ENCODE measurements around the gene RHOA.
"Not testable (repeated sequence)": the region's sequence is repeated elsewhere in the genome, so short reads cannot be mapped to it uniquely, and the experiment has no call there.

The RHOA gene

DNA sequence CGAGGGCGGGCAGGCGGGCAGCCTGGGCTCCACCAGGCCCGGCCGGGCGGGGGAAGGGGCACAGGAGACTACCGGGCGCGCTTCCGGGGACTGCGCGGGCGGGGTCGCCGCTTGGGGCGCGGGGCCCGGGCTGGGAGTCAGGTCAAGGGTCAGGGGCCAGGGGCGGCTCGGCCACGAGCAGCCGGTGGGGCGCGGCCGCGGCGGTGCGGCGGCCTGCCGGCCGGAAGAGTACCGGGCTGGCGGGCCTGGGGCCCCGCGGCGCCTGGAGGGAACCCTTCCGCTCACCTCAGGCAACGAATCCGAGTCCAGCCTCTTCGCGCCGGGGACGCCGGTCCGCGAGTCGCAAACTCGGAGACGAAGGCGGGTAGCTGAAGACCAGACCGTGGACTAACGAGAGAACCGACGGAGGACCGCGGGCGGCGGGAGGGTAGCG, 225 bp downstream of the RHOA start:
- no peak for DNase-seq (ENCODE audit: low spot score)

DNA sequence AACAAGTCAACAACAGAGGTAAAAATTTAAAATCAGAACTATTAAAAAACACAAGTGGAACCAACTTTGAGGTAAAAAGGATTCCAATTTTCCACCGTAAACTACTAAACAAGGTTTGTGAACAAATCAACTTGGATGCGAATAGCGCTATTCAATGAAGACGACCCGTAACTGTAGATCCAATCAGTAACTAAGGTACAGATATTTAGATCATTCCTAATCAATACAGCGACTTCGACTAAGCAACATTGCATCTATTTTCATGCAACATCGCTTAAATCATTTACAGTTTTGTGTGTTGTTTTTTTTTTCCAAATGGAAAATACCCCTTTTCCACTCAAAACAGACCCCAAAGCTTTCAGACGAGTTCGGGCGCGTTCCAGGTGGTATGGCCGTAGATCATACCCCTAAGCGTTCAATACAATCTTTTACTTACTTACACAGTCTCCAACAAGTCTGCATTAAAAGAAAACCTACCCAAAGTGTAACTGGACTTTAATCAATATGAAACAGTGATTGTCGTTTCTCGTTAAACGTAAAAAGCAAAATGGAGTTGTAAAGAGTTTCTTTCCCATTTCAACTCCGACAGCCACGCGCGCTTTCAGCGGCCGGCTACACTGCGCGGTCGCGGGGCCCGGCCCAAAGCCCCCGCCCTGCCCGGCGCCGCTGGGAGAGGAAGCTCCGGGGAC, 786 bp downstream of the RHOA start:
- no peak for DNase-seq (ENCODE audit: low spot score)

DNA sequence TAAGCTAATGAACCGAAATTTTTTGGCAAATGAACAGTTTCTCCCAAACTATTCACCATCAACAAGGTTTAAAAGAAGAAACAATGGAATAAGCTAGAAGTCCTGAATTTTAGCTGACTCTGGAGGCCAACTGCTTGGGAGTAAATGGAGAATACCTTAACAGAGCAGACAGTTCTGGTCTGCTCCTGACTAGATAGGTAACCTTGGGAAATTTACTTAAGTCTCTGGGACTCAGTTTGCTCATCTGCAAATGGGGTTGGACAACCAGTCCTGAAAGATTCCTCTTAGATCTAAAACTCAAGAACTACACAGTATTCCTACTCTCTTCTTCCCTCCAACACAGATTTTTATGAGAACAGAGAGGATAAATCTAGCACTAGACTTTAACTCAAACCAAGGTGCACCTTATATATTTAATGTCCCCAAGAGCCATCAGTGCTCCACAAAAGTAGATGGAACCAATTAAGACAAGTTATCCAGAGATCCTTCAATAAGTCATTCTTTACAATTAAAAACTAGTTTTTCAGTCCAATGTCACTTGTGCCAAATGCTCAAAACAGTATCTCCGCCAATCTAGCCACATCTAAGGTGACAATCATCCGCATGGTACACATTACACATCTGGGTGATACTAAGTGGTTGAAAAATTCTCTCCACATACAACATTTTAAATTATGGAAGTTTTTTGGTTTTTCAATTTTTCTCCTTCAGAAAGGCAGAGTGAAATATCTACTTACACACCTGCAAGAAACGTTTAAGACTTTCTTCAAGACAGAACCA, 1.5 kb downstream of the RHOA start:
- DNase-seq (ENCODE audit: low spot score): no peak

DNA sequence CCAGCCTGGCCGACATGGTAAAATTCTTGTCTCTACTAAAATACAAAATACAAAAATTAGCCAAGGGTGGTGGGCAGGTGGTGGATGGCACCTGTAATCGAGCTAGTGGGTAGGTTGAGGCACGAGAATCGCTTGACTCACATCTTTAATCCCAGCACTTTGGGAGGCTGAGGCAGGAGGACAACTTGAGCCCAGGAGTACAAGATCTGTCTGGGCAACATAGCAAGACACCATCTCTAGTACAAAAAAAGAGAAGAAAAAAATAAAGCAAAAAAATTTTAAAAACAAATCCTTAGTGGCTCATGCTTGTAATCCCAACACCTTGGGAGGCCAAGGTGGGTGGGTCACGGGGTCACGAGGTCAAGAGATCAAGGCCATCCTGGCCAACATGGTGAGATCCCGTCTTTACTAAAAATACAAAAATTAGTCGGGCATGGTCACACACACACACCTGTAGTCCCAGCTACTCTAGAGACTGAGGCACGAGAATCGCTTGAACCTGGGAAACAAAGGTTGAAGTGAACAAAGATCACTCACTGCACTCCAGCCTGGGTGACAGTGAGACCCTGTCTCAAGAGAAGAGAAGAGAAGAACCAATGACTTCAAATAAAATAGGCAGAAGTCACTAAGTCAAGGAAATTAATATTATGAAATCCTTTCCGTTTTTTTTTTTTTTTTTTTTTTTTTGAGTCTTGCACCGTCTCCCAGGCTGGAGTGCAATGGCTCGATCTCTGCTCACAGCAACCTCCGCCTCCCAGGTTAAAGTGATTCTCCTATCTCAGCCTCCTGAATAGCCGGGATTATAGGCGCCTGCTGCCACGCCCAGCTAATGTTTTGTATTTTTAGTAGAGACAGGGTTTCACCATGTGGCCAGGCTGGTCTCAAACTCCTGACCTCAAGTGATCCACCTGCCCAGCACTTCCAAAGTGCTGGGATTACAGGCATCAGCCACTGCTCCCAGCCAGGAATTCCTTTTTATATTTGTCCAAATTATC, 4.9 kb downstream of the RHOA start:
- DNase-seq (ENCODE audit: low spot score): no peak

- DNase-seq (ENCODE audit: low spot score): not testable (repeated sequence)
Observed at GRCh38 chr3:49405570-49405969, 6.2 kb downstream of the RHOA start.

GRCh38 chr3:49403891-49404290, 7.9 kb downstream of the RHOA start:
- no peak for DNase-seq (ENCODE audit: low spot score)

- no peak for DNase-seq (ENCODE audit: low spot score)
Observed at GRCh38 chr3:49401766-49402165, 10.0 kb downstream of the RHOA start.

- DNase-seq (ENCODE audit: low spot score): peak; percentile 34
Observed at GRCh38 chr3:49399461-49399860, 12.3 kb downstream of the RHOA start.

DNA sequence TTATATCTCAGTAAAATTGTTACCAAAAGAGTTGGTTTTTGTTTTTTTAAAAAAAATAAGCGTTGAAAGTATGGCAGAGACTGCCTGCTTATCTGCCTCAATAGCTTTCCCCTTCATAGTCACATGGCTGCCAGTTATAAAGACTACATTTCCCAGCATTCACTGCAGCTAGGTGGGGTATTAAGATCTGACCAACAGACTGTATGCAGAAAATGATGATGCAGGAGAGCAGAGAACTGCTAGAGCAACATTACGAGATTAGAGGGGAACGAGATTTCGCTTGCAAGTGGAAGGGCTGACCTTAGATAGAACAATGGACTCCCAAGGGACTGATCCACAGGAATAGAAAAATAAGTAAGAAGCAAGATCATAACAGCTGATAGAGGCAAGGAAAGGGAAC, 14.3 kb downstream of the RHOA start:
- no peak for DNase-seq (ENCODE audit: low spot score)

DNA sequence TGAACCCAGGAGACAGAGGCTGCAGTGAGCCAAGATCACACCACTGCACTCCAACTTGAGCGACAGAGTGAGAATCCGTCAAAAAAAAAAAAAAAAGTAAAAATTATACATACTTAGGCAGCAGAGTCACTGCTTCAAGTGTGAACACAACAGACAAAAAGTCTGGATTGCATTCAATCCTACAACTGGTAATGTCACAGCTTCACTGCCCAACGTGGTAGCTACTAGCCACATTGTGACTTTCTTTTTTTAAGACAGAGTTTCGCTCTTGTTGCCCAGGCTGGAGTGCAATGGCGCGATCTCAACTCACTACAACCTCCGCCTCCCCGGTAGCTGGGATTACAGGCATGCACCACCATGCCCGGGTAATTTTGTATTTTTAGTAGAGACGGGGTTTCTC, 20.5 kb downstream of the RHOA start:
- DNase-seq (ENCODE audit: low spot score): not testable (repeated sequence)

- no peak for DNase-seq (ENCODE audit: low spot score)
Observed at GRCh38 chr3:49389297-49389696, 22.5 kb downstream of the RHOA start.

DNA sequence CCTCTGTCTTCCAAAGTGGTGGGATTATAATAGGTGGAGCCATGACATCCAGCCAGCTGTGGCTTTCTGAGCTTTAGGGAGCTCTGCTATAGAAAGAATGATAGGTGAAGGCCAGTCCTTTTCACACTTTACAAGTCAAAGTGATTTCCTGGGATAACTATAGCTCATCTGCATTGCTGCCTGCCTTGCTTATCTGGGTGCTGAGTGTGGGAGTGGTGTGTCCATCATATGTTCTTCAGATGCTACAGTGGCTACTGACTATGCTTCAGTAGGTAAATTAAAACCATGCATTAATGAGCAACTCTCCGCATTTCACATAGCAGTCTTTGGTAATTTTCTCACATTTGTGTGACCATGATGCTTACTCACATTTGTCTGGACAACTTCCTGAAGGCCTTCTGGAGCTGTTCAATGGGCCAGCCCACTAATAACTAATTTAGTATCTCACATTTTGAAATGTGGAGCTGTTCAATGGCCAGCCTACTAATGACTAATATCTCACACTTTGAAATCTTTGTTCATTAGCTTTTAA, 23.4 kb downstream of the RHOA start:
- DNase-seq (ENCODE audit: low spot score): peak; percentile 52

DNA sequence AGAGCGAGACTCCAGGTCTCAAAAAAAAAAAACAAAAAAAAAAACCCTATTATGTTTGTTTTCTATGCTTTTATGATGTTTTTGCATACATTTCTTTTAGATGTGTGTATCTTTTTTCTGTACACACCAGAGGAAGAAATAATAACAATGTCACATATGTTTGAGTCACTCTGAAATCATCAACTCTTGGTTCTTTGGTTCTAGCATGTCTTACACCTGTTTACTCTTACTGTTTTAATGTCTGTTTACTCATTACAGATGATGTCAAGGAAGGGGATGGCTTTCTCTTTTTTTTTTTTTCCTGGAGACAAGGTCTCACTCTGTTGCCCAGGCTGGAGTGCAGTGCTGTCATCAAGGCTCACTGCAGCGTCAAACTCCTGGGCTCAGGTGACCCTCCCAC, 24.1 kb downstream of the RHOA start:
- peak; percentile 73 for DNase-seq (ENCODE audit: low spot score)

DNA sequence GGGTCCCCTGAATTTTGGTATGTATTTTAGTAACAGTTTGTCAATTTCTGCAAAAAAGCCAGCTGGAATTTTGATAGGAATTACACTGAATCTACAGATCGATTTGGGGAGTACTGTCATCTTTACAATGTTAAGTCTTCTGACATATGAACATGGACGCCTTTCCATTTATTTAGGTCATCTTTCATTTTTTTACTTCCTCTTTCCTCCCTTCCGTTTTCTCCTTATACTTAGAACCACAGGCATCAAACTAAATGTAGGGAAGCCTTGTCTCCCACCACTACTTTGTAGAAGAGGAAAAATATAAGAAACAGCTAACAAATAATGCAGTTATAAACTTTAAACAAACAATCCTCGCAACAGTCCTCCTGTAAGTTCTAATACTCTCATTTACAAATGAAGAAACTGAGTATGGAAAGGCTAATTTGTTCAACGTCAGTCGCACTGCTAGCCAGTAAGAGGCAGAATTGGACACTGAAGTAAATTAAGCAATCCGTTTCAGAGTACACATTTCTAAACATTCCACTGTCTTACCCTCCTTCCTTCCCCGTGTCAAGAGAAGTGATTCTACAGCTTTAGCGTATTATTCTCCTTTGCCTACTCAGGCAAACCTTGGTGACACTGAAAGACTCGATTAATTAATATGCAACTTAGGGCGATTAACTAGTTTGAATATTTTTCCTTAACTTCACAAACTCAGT, 25.6 kb downstream of the RHOA start:
- DNase-seq (ENCODE audit: low spot score): no peak

GRCh38 chr3:49385617-49386016, 26.2 kb downstream of the RHOA start:
- no peak for DNase-seq (ENCODE audit: low spot score)

- no peak for DNase-seq (ENCODE audit: low spot score)
Observed at GRCh38 chr3:49383387-49383786, 28.4 kb downstream of the RHOA start.

DNA sequence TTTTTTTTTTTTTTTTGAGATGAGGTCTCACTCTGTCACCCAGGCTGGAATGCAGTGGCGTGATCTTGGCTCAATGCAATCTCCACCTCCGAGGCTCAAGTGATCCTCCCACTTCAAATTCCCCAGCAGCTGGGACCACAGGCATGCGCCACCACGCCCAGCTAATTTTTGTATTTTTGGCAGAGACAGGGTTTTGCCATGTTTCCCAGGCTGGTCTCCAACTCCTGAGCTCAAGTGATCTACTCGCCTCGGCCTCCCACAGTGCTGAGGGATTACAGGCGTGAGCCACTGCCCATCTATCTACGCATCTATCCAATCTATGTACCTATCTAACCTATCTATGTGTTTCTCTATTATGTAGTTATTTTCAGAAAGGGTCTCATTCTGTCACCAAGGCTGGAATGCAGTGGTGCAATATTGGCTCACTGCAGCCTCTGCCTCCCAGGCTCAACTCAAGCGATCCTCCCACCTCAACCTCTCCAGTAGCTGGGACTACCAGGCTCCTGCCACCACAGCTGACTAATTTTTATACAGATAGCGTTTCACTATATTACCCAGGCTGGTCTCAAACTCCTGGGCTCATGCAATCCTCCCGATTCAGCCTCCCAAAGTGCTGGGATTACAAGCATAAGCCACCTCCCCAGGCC, 33.4 kb downstream of the RHOA start:
- peak; percentile 37 for DNase-seq (ENCODE audit: low spot score)

DNA sequence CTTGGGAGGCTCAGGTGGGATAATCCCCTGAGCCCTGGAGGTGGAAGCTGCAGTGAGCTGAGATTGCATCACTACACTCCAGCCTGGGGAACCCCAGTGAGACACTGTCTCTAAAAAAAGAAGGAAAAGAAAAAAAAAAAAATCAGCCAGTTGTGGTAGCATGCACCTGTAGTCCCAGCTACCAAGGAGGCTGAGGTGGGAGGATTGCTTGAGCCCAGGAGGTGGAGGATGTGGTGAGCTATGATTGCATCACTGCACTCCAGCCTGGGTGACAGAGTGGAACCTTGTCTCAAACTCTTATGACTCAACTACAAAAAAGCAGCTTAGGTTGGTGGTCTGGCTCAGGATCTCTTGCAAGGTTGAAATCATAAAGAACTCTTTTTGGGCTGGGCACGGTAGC, 34.3 kb downstream of the RHOA start:
- peak; percentile 89 for DNase-seq (ENCODE audit: low spot score)

DNA sequence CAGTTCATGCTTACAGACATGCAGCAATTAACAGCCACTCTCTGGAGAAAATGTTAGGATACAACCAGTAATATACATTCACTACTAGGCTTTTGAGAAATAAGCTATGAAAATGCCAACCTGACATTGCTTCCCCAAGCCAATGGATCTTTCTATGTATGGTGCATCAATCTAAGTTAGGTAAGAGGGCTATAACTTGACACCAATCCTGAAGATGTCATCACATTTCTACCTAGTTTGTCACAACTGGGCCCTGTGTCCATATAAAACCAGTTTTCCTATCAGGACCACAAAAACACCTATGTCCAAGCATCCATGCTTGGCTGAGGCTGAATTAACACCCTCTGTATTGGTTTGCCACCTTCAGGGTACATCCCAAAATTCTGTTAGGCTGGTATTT, 39.8 kb downstream of the RHOA start:
- no peak for DNase-seq (ENCODE audit: low spot score)

- no peak for DNase-seq (ENCODE audit: low spot score)
Observed at GRCh38 chr3:49370585-49371290, 41.0 kb downstream of the RHOA start.
